GM12892 (cell line): Measurements from ENCODE around the gene PIPOX.

Experiments used
- POLR2A ChIP-seq: IDR thresholded peaks from 2 replicates; pipeline ENCODE4 v1.6.1; 2011; ENCODE audit warnings: low read depth, low read length, control low read depth
- POLR2AphosphoS5 ChIP-seq: IDR thresholded peaks from 2 replicates; pipeline ENCODE4 v1.6.1; 2011; ENCODE audit warnings: low read depth, low read length, control low read depth
- TAF1 ChIP-seq: IDR thresholded peaks from 2 replicates; pipeline ENCODE4 v1.6.1; 2011; ENCODE audit warnings: low read depth, mild to moderate bottlenecking, control low read depth, low read length, borderline replicate concordance

- TF ChIP-seq POLR2AphosphoS5 (no peak), POLR2A (no peak), TAF1 (no peak)
Observed at GRCh38 chr17:29090108-29090507, 47.2 kb downstream of the PIPOX start.
